Ishikawa (cell line): ENCODE results near the gene HES6.

Experiments
- CEBPB ChIP-seq: IDR thresholded peaks from 2 replicates; pipeline ENCODE4 v1.6.1; 2012
- CREB1 ChIP-seq: IDR thresholded peaks from 2 replicates; pipeline ENCODE4 v1.6.1; 2012; ENCODE audit warnings: low read depth
- EP300 ChIP-seq: IDR thresholded peaks from 2 replicates; pipeline ENCODE4 v1.6.1; 2012; ENCODE audit warnings: borderline replicate concordance
- NFIC ChIP-seq: IDR thresholded peaks from 2 replicates; pipeline ENCODE4 v1.6.1; 2012
- RAD21 ChIP-seq: IDR thresholded peaks from 2 replicates; pipeline ENCODE4 v1.6.1; 2012; ENCODE audit warnings: low read depth
- REST ChIP-seq: IDR thresholded peaks from 2 replicates; pipeline ENCODE4 v1.6.1; 2012; ENCODE audit warnings: low read depth, mild to moderate bottlenecking
- TAF1 ChIP-seq: IDR thresholded peaks from 2 replicates; pipeline ENCODE4 v1.6.1; 2012; ENCODE audit warnings: low read depth, mild to moderate bottlenecking
- TCF12 ChIP-seq: IDR thresholded peaks from 2 replicates; pipeline ENCODE4 v1.6.1; 2012; ENCODE audit warnings: low read depth
- ZBTB7A ChIP-seq: IDR thresholded peaks from 2 replicates; pipeline ENCODE4 v1.6.1; 2012; ENCODE audit warnings: low read depth
- TF ChIP-seq, protein P1 (sequence below): IDR thresholded peaks from 2 replicates; pipeline ENCODE4 v1.6.1; 2012
- TF ChIP-seq, protein P2 (sequence below): IDR thresholded peaks from 2 replicates; pipeline ENCODE4 v1.6.1; 2012

DNA sequence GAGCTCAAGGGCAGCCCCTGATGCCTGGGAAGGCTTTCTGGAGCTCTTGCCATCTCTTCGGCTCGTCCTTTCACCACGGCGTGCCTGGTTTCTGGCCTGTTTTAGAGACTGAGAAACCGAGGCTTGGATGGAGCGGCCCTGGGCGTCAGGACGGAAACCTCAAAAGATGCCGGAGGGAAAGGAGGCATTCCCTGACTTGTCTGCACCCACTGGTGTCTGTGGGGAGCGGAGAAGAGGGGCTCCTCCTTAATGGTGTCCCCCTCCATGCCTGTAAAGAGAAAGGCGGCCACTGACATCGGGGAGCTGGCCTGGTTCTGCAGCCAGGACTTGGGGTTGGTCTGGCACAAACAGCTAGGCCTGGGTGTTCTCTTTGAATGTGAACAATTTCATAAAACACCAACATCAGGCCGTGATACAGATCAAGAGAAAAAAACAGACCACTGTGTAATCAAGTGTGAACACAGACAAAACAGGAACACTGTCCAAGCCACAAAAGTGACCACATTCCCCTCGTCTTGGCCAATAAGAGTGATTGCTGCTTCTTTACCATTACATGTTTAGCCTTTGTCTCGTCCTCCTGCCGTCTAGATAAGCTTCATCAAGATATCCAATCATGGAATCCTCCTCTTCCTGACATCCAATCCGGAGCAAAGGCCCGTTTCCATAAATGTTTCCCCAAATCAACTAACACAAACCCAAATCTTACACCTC, 35.7 kb downstream of the HES6 start:
- TF ChIP-seq, protein P1, sequence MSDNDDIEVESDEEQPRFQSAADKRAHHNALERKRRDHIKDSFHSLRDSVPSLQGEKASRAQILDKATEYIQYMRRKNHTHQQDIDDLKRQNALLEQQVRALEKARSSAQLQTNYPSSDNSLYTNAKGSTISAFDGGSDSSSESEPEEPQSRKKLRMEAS = no peak
- TF ChIP-seq REST (no peak), EP300 (no peak), NFIC (no peak), TCF12 (no peak), RAD21 (no peak), CEBPB (no peak), ZBTB7A (no peak), CREB1 (no peak), TAF1 (no peak)
- TF ChIP-seq, protein P2, sequence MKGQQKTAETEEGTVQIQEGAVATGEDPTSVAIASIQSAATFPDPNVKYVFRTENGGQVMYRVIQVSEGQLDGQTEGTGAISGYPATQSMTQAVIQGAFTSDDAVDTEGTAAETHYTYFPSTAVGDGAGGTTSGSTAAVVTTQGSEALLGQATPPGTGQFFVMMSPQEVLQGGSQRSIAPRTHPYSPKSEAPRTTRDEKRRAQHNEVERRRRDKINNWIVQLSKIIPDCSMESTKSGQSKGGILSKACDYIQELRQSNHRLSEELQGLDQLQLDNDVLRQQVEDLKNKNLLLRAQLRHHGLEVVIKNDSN = no peak
